Activated naive CD4-positive, alpha-beta T cell treated with anti-CD3 and anti-CD28 coated beads, Interleukin-2, amount 10 ng/mL, durations not matched to agents 7 days and 5 days (primary cell): ENCODE measurements around the gene HOXB2.
"Not testable (repeated sequence)": the region's sequence is repeated elsewhere in the genome, so short reads cannot be mapped to it uniquely, and the experiment has no call there.

Experiments used
- CTCF ChIA-PET: fragments of 350-600 bp; sonication (Branson Sonifier 250); formaldehyde crosslinking; loops from one replicate; lab custom pipeline; 2021; ENCODE audit warnings: antibody characterized with exemption; lab: Charles Lee
- DNase-seq: peaks from one replicate; pipeline ENCODE4 v3.0.0-alpha.2; 2020
- H3K27ac Mint-ChIP-seq: one replicate; pipeline ENCODE4 v1.8.0; 2021; ENCODE audit warnings: mild to moderate bottlenecking, moderate library complexity, mixed read lengths
- H3K27me3 Mint-ChIP-seq: one replicate; pipeline ENCODE4 v1.8.0; 2021; ENCODE audit warnings: mild to moderate bottlenecking, mixed read lengths
- H3K36me3 Mint-ChIP-seq: one replicate; pipeline ENCODE4 v1.8.0; 2021; ENCODE audit warnings: mixed read lengths
- H3K4me1 Mint-ChIP-seq: one replicate; pipeline ENCODE4 v1.8.0; 2021; ENCODE audit warnings: mixed read lengths
- H3K4me3 Mint-ChIP-seq: one replicate; pipeline ENCODE4 v1.8.0; 2021; ENCODE audit warnings: mild to moderate bottlenecking, moderate library complexity, mixed read lengths
- H3K9me3 Mint-ChIP-seq: one replicate; pipeline ENCODE4 v1.8.0; 2021; ENCODE audit warnings: mixed read lengths

The HOXB2 gene

DNA sequence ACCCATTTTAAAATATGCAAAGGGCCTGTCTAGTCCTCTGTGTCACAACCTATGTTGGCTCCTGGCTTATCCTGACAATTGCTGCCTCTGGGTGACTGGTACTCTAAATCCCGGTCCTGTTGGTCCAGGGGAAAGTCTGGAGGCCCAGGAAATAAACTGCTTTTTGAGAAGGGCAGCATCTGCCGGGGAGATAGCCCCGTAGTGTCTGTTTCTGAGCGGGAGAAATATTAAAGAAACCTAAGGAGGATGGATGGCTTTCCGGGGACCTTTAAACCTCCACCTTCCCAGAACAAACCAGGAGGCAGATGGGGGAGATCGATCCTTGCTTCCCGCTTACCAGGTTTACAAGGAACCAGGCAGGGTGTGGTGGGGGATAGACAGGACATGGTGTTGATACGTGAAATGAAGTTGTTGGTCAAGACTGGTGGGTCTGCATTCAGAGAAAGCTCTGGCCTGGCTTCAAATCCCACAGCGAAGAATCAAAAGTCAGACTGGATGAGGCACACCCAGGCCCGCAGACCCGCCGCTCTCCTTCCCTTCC, 3.8 kb downstream of the HOXB2 start:
- CTCF ChIA-PET, result interaction anchor here (1.0 to 2.6 kb wide), 4 partner anchors 18 to 52 kb away, joined by 3 to 13 read pairs (median 4); partner anchors contain the start of gene HOXB5
- peak overlapping the region; percentile 100 for H3K4me3 Mint-ChIP-seq
- peaks cover 73% of the 10 kb centered on the region for H3K27me3 Mint-ChIP-seq
- DNase-seq, result no peak
- no peaks in the 10 kb centered on the region for H3K9me3 Mint-ChIP-seq
- peaks cover 44% of the 10 kb centered on the region for H3K4me1 Mint-ChIP-seq
- H3K27ac Mint-ChIP-seq, result peak overlapping the region; percentile 94
- H3K36me3 Mint-ChIP-seq, result peaks cover 24% of the 10 kb centered on the region

DNA sequence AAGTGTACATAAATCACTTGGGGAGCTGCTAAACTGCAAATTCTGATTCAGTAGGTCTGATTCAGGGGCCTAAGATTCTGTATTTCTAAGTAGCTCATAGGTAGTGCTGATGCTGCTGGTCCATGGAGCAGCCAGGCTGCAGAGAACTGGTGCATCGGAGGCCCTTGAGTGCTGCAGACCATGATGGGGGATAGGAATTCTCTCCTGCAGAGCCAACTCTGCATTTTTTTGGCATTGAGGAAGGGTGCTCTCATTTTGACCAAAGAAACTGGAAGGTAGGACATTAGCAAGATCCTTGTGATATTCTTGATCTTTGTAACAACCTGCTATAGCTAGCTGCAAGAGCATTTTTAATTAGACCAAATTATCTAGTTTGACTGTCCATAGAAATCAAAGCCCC, 4.7 kb downstream of the HOXB2 start:
- H3K9me3 Mint-ChIP-seq, result no peaks in the 10 kb centered on the region
- CTCF ChIA-PET, result interaction anchor here (1.0 to 2.6 kb wide), 3 partner anchors 17 to 53 kb away, joined by 3 to 13 read pairs (median 6); partner anchors contain the start of gene HOXB5
- H3K27ac Mint-ChIP-seq, result peak overlapping the region; percentile 75
- H3K36me3 Mint-ChIP-seq, result peaks cover 24% of the 10 kb centered on the region
- peaks cover 36% of the 10 kb centered on the region for H3K4me1 Mint-ChIP-seq
- H3K4me3 Mint-ChIP-seq, result peak overlapping the region; percentile 46
- H3K27me3 Mint-ChIP-seq, result peaks cover 64% of the 10 kb centered on the region
- DNase-seq, result no peak

DNA sequence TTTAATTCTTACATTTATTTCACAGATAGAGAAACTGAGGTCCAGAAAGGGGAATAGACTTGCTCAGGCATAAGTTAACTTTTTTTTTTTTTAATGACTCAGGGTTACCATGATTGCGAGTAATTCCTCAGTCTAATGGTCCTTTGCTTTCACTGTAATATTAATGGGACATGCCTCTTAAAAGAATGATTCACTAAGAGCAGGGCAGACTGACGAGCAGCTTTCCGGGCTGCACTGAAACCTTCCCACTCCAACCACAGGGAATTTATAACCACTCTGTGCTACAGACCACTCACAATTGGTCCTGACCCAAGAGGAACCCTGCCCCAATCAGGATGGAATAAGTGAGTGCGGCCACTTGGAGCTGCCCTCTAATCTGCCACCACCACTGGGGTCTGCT, 5.7 kb downstream of the HOXB2 start:
- Mint-ChIP-seq H3K4me3 (no peak overlapping the region), H3K36me3 (peaks cover 24% of the 10 kb centered on the region)

DNA sequence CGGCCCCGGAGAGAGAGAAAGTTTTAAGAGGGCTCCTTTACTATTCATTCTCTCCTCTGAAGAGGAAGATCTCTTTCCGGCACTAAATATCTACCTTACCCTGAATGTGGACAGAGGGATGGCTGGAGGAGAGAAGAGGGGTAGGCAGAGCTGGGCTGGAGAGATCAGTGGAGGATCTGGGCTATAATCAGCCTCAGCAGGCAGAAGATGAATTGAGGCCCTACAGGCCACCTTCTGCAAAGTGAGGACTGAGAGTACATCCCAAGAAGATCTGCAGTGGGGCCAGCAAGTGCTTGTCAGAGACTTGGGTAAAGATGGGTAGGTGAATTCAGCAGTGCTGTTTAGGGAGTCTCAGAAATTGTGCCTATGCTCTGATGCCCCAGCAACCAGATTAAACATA, 7.6 kb downstream of the HOXB2 start:
- DNase-seq, result no peak
- Mint-ChIP-seq H3K4me3 (no peak overlapping the region), H3K36me3 (peaks cover 16% of the 10 kb centered on the region), H3K27me3 (peaks cover 61% of the 10 kb centered on the region), H3K4me1 (peaks cover 21% of the 10 kb centered on the region), H3K9me3 (no peaks in the 10 kb centered on the region), H3K27ac (no peak overlapping the region)
- CTCF ChIA-PET, result no interaction called here

More for the DNA sequence above, 5.7 kb downstream of the HOXB2 start:
- CTCF ChIA-PET, result interaction anchor here (0.9 to 2.6 kb wide), 2 partner anchors 18 to 47 kb away, joined by 3 to 13 read pairs; no protein-coding TSS in a partner anchor
- Mint-ChIP-seq H3K9me3 (no peaks in the 10 kb centered on the region), H3K27ac (no peak overlapping the region), H3K27me3 (peaks cover 64% of the 10 kb centered on the region), H3K4me1 (peaks cover 28% of the 10 kb centered on the region)
- no peak for DNase-seq

DNA sequence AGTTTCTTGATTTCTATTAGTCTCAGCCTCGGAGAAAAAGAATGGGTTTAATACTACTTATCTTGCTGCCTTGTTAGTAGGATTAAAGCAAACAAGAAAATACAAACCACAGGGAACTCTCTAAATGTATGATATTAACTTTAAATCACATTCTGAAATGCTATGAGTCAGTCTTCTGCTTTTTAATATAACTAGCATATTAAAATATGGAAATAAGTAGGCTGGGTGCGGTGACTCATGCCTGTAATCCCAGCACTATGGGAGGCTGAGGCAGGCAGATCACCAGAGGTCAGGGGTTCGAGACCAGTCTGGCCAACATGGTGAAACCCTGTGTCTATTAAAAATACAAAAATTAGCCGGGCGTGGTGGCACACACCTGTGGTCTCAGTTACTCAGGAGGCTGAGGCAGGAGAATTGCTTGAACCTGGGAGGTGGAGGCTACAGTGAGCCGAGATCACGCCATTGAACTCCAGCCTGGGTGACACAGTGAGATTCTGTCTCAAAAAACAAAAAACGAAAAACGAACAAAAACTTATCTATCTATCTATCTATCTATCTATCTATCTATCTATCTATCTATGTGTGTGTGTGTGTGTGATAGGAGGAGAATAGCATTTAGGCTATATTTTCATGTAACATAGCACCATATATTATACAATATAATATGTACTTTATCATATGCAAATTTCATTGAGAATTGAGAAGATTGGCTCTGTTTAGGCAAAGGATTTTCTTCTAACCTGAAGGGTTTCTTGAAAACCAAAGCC, 8.9 kb downstream of the HOXB2 start:
- DNase-seq, H3K4me1 Mint-ChIP-seq, H3K9me3 Mint-ChIP-seq, H3K4me3 Mint-ChIP-seq, H3K36me3 Mint-ChIP-seq, H3K27ac Mint-ChIP-seq: not testable (repeated sequence)
- peaks cover 61% of the 10 kb centered on the region for H3K27me3 Mint-ChIP-seq
- CTCF ChIA-PET, result interaction anchor here (1.1 kb wide), 1 partner anchor 43 kb away, joined by 3 read pairs; no protein-coding TSS in a partner anchor

DNA sequence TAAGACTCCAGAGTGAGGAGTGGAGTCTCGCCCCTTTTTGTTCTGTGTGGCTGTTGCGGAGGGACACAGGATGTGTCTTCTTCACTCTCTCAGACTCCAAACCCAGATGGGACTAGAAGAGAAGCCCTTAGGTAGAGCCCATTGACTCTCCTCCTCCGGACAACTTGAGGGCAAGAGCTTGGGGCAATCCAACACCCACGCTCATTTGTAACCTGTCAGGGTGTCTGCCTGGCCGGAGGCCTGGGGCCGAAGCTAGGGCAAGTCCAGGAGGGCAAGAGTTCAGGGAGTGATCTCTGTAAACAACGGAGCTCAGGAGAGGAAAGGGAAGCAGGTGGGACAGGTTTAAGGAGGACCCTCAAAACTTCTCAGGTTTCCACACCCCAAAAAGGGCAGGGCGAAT, 12.6 kb downstream of the HOXB2 start:
- CTCF ChIA-PET, result interaction anchor here (0.7 kb wide), 1 partner anchor 16 kb away, joined by 3 read pairs; no protein-coding TSS in a partner anchor
- H3K4me3 Mint-ChIP-seq, result no peak overlapping the region
- H3K36me3 Mint-ChIP-seq, result no peaks in the 10 kb centered on the region
- no peaks in the 10 kb centered on the region for H3K9me3 Mint-ChIP-seq
- H3K27me3 Mint-ChIP-seq, result peaks cover 81% of the 10 kb centered on the region
- no peak overlapping the region for H3K27ac Mint-ChIP-seq
- DNase-seq, result no peak
- peaks cover 3% of the 10 kb centered on the region for H3K4me1 Mint-ChIP-seq

DNA sequence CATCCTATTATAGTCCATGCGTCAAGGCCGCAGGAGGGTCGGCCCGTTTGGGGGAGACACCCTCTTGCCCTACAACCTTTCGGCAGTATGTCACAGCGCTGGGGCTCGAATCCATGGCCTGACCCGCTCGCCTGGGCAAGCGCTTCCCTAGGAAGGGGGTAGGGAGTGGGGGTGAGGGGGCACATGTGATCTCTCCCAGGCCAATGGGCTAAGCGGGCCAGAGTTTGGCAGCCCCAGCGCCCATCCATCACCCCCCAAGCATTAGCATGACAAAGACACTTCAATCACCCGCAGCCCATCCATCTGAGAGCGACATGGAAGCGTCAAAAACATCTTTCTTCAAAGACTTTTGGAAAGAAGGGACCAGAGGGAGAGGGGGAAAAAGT, 14.0 kb downstream of the HOXB2 start, which contains the start of gene HOXB1:
TSS of gene HOXB1 (minus strand) at position 125 of the 386 bp plus-strand sequence. CDS start at position 18, 107 bp downstream.
- Mint-ChIP-seq H3K9me3 (no peaks in the 10 kb centered on the region), H3K4me3 (no peak within 1 kb of the TSS), H3K36me3 (no peaks in the 10 kb centered on the region), H3K27me3 (peaks cover 89% of the 10 kb centered on the region), H3K27ac (no peak within 1 kb of the TSS), H3K4me1 (peaks cover 3% of the 10 kb centered on the region)
- no peak for DNase-seq
- CTCF ChIA-PET, result no interaction called here

DNA sequence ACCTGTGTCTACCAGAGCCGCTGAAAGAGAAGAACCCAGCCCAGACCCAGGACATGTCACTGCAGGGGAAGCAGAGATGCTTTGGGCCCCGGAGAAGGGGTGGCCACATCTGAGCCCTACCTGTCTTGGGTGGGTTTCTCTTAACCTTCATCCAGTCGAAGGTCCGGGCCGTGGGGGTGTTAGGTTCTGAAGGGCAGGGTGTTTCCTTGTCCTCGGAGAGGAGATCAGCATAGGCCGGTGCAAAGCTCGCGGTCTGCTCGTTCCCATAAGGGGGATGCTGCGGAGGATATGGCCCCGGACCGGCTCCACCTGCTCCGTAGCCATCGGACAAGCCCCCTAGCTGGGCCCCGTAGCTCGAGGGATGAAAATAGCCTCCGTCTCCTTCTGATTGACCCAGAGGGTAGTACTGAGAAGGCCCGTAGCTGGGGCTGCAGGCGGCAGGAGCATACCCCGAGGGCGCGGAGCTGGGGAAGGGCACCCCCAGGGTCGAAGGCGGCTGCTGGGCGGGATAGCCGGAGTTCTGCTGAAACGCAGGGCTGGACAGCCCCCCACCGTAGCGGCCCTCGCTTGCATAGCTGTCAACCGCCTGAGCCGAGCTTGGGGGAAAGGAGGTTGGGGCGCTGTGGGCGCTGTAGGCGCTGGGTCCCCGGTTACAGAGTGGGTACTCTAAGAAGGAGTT, 14.6 kb downstream of the HOXB2 start:
- Mint-ChIP-seq H3K9me3 (no peaks in the 10 kb centered on the region), H3K4me1 (peaks cover 3% of the 10 kb centered on the region), H3K27me3 (peaks cover 94% of the 10 kb centered on the region), H3K27ac (no peak overlapping the region), H3K4me3 (no peak overlapping the region), H3K36me3 (no peaks in the 10 kb centered on the region)
- no peak for DNase-seq
- CTCF ChIA-PET, result no interaction called here

DNA sequence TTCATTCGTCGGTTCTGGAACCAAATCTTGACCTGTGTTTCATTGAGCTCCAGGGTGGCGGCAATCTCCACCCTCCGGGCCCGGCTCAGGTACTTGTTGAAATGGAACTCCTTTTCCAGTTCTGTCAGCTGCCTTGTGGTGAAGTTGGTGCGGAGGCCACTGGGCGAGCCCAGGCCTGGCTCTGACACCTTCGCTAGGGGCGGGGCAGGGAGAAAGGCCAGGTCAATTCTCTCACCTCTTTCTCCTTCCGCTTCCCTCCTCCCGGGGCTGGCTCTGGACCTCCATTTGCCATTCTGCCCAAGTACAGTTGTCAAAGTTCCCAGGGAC, 15.3 kb downstream of the HOXB2 start:
- Mint-ChIP-seq H3K27ac (no peak overlapping the region), H3K36me3 (no peaks in the 10 kb centered on the region), H3K27me3 (peaks cover 96% of the 10 kb centered on the region), H3K4me3 (no peak overlapping the region), H3K4me1 (peaks cover 3% of the 10 kb centered on the region), H3K9me3 (no peaks in the 10 kb centered on the region)
- CTCF ChIA-PET, result no interaction called here
- no peak for DNase-seq

DNA sequence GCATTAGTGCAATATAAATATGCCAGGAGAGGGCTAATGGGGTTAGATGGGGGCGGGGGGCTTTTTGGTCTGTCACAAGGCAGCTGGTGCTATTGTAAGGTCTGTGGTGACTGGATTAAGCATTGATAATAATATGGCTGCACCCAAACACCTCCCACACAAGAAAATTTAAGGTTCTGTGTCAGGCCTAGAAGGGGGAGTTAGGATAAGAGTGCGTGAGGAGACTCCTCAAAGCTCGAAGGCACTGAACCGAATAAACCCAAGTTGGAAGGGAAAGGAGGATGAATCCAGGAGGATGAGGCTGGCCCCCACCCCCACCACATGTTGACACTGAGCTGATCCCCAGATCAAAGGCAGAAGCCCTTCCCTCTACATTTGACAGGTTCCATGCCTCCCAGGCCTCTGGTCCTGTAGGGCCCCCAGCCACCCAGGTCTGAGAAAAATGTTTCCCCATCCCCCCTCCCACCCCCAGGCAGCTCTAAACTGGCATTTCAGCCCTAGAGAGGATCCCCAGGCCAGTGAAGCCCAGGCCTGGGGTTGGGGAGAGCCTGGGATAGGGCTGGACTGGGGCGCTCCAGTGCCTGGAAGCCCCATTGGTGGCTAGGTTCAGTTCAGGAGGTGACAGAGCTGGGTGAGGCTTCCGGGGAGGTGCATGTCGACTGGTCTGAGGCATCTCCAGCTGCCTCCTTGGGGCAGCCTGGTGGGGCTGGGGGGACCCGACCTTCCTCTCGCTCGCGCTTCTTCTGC, 15.8 kb downstream of the HOXB2 start:
- peaks cover 96% of the 10 kb centered on the region for H3K27me3 Mint-ChIP-seq
- DNase-seq, result no peak
- no peaks in the 10 kb centered on the region for H3K36me3 Mint-ChIP-seq
- H3K4me1 Mint-ChIP-seq, result peaks cover 3% of the 10 kb centered on the region
- H3K27ac Mint-ChIP-seq, result no peak overlapping the region
- no peak overlapping the region for H3K4me3 Mint-ChIP-seq
- no peaks in the 10 kb centered on the region for H3K9me3 Mint-ChIP-seq
- CTCF ChIA-PET, result interaction anchor here (1.0 kb wide), 1 partner anchor 38 kb away, joined by 3 read pairs; no protein-coding TSS in a partner anchor

DNA sequence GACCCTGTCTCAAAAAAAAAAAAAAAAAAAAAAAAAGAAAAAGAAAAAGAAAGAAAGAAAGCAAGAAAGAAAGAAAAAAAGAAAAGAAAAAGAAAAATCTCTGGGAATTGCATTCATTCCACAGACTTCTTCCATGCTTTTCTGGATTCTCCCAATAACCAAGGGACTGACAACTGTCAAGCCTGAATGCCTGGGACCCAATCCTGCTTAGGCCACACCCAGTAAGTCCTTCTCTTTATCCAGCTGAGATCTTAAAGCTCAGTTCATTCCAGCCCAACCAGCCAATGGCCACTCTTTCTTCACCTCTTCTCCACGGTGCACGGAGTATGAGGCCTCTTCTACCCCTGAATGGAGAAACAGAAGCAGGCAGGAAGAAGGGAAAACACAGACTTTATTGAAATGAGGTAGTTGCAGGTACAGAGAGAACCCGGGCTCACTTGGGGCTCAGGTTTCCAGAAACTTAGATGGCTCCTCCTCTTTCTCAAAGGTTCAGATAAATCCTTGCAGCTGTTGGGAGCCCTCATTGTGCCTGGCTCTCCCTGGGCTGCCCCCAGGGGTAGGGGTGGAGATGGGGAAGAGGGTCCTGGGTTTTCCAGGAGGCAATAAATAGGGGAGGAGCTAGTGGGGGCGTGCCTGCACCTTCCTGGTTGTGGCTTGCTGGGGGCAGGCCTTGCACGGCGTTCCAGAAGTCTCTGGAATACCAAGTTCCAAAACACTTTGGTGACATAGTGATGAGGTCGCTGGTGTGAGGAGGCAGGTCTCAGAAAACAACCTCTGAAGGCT, 16.6 kb downstream of the HOXB2 start:
- CTCF ChIA-PET, result interaction anchor here (1.0 kb wide), 1 partner anchor 37 kb away, joined by 3 read pairs; no protein-coding TSS in a partner anchor
- no peak overlapping the region for H3K27ac Mint-ChIP-seq

DNA sequence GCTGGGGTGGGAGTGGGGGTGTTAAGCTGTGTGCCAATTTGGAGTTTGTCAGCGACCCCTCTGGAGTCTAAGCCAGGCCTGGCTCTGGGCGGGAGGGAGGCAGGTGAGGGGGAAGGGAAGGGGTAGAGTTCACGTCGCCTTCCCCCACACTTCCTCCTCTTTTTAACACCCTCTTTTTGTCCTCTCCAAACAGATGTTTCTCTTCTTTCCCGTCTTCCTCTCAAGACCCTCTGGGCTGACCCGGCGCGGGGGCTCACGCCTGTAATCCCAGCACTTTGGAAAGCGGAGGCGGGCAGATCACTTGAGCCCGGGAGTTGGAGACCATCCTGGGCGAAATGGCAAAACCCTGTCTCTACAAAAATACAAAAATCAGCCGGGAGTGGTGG, 17.4 kb downstream of the HOXB2 start:
- no peaks in the 10 kb centered on the region for H3K9me3 Mint-ChIP-seq
- H3K36me3 Mint-ChIP-seq, result no peaks in the 10 kb centered on the region
- CTCF ChIA-PET, result no interaction called here
- H3K27ac Mint-ChIP-seq, result no peak overlapping the region
- peaks cover 3% of the 10 kb centered on the region for H3K4me1 Mint-ChIP-seq
- H3K4me3 Mint-ChIP-seq, result no peak overlapping the region
- H3K27me3 Mint-ChIP-seq, result peaks cover 100% of the 10 kb centered on the region
- no peak for DNase-seq

More for the DNA sequence above, 16.6 kb downstream of the HOXB2 start:
- no peak for DNase-seq
- Mint-ChIP-seq H3K4me1 (peaks cover 3% of the 10 kb centered on the region), H3K36me3 (no peaks in the 10 kb centered on the region), H3K4me3 (no peak overlapping the region), H3K27me3 (peaks cover 100% of the 10 kb centered on the region), H3K9me3 (no peaks in the 10 kb centered on the region)
